Rectal smooth muscle tissue (tissue), 1 donor: ENCODE data around the gene JAKMIP1.

Experiments
- H3K27ac ChIP-seq: one replicate; pipeline ENCODE4 v1.7.0; 2013; ENCODE audit warnings: low read depth, low read length, inconsistent platforms
- H3K27me3 ChIP-seq: one replicate; pipeline ENCODE4 v1.7.0; 2013; ENCODE audit warnings: low read length; ENCODE audit not compliant: control insufficient read depth, insufficient read depth
- H3K36me3 ChIP-seq: one replicate; pipeline ENCODE4 v1.7.0; 2013; ENCODE audit warnings: low read length; ENCODE audit not compliant: control insufficient read depth, insufficient read depth
- H3K4me1 ChIP-seq: one replicate; pipeline ENCODE4 v1.7.0; 2013; ENCODE audit warnings: low read length; ENCODE audit not compliant: control insufficient read depth, insufficient read depth
- H3K4me3 ChIP-seq: one replicate; pipeline ENCODE4 v1.7.0; 2013; ENCODE audit warnings: low read length
- H3K9ac ChIP-seq: one replicate; pipeline ENCODE4 v1.7.0; 2013; ENCODE audit warnings: low read length

JAKMIP1 gene

DNA sequence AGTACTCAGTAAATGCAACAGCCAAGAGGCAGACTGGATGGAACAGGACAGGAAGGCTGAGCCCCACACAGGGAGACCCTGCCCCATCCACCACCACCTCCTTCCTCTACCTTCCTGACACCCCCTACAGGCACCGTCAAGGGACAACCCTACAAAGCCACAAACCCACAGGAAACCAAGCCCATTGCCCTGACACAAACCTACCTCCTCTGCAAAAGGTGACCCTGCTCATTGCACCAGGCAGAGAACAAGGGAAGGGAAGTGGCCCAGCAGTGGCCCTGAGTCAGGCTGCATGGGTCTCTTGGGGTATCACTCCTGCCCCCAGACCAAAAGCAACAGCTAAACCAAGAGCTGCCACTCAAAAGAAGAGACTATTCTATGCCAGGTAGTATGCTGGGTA lies 21.0 kb downstream of the JAKMIP1 start:
- Histone ChIP-seq H3K36me3 (no peaks in the 10 kb centered on the region), H3K27ac (no peak overlapping the region), H3K9ac (no peak overlapping the region), H3K27me3 (peaks cover 2% of the 10 kb centered on the region), H3K4me3 (no peak overlapping the region), H3K4me1 (no peaks in the 10 kb centered on the region)

DNA sequence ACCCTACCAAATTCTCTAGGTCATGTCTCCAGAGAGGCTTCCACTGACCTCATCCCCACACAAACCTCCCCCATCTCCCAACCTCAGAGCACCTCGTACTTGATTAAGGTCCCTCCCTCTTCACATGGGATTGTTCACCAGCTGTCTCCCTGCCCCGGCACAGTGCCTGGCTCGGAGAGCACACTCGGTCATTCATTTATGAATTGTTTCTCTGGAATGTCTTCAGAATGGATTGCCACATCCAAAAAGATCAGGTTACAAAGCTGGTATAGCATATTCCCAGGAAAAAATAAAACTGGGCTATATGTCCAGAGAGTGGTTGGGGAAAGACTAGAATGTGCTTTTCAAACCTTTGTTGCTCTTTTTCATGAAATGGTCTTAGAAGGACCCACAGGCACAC lies 21.6 kb downstream of the JAKMIP1 start:
- no peaks in the 10 kb centered on the region for H3K36me3 ChIP-seq
- H3K4me1 ChIP-seq = no peaks in the 10 kb centered on the region
- no peaks in the 10 kb centered on the region for H3K27me3 ChIP-seq
- no peak overlapping the region for H3K27ac ChIP-seq
- no peak overlapping the region for H3K4me3 ChIP-seq
- no peak overlapping the region for H3K9ac ChIP-seq

DNA sequence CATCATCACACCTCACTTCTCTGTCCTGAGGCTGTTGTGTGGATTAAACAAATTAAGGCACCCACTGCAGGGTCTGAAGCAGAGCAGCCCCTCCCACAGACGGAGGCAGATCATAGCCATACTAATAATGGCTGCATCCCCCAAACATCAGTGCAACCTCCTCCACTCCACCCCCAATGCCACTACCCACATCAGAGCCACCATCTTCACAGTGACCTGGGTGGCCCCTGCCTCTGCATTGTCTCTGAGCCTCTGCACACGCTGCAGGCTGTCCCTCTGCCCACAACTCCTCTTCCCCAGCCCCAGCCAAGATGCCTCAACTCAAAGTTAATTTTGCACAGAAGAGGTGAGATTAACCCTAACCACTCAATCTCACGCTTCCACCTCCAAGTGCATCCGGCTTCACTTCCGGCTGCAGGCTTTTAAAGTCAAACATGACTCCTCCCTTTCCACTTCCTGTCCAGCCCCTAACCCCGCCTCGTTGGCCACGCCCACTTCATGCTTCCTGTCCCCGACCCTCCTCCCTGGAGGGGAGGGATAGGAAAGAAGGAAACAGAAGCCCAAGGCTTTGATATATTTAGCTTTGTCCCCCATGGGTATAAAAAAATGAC lies 22.7 kb downstream of the JAKMIP1 start:
- no peaks in the 10 kb centered on the region for H3K36me3 ChIP-seq

DNA sequence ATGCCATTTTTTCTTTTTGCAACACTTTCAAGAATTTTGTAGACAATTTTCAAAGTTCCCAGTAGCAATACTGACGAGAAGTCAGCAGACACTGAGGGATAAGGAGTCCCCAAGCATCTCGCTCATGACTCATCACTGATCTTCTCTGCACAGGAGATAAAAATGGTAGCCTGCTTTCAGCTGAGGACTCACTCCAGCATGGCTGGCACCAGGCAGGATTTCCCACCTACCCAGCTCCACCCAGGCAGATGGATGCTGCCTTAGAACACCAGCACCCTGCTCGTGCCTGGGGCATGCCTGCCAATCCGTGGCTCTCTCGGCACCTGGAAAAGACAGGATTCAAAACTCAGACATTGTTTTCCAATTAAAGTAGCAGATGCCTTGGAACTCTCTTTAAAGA lies 24.9 kb downstream of the JAKMIP1 start:
- Histone ChIP-seq H3K27me3 (no peaks in the 10 kb centered on the region), H3K4me1 (no peaks in the 10 kb centered on the region), H3K27ac (no peak overlapping the region), H3K4me3 (no peak overlapping the region), H3K9ac (no peak overlapping the region), H3K36me3 (no peaks in the 10 kb centered on the region)

More for the DNA sequence above, 22.7 kb downstream of the JAKMIP1 start:
- H3K27me3 ChIP-seq = no peaks in the 10 kb centered on the region
- H3K4me1 ChIP-seq = no peaks in the 10 kb centered on the region
- no peak overlapping the region for H3K27ac ChIP-seq
- no peak overlapping the region for H3K4me3 ChIP-seq
- no peak overlapping the region for H3K9ac ChIP-seq

DNA sequence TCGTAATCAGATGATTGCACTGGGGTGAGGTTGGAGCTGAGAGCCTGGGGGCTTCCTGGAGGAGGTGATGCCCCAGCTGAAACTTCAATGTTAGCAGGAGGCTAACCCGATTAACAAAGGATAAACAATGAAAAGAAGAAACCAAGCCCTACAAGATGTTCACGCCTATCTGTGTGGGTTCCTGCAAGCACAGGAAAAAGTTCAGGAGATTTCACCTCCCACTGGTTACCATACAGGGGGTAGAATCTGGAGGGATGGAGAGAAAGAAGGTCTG lies 27.5 kb downstream of the JAKMIP1 start:
- Histone ChIP-seq H3K4me1 (no peaks in the 10 kb centered on the region), H3K4me3 (no peak overlapping the region), H3K27ac (no peak overlapping the region), H3K36me3 (no peaks in the 10 kb centered on the region), H3K27me3 (no peaks in the 10 kb centered on the region), H3K9ac (no peak overlapping the region)

DNA sequence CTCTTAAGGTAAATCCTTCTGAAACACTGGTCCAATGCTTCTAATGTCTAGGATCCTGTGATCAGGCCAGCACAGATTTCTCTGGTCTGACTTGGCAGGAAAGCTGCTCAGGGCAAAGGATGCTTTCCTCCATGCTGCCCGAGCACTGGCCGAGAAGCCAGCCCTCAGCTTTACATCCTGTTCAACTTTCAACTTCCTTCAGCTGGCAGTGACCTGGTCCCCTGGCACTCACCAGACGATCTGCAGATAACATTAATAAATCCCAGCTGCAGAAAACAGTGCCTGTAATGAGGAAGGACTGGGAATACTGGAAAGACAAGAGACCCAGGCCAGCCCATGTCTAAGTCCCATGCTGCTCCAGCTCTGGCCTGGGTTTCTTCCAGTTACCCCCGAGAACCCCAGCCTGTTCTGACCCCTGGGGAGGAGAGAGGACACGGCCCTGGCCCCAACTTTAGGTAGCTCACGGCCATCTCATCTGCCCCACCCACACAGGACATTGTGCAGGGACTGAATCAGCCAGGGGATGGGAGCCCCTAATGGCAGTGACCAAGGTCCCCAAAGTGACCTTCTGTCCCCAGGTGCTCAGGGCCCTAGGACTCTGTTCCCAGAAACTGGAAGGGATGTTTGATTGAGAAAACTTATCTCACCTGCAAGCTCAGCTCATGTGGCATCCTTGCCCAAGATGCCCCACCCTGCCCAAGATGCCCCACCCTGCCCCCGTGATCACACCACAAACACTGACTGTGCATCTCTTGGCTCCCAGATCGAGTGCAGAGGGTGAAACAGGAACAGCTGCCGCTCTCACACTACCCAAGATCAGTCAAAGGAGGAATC lies 28.0 kb downstream of the JAKMIP1 start:
- no peak overlapping the region for H3K27ac ChIP-seq
- H3K9ac ChIP-seq = no peak overlapping the region
- H3K4me3 ChIP-seq = no peak overlapping the region
- no peaks in the 10 kb centered on the region for H3K36me3 ChIP-seq
- H3K27me3 ChIP-seq = no peaks in the 10 kb centered on the region
- no peaks in the 10 kb centered on the region for H3K4me1 ChIP-seq

DNA sequence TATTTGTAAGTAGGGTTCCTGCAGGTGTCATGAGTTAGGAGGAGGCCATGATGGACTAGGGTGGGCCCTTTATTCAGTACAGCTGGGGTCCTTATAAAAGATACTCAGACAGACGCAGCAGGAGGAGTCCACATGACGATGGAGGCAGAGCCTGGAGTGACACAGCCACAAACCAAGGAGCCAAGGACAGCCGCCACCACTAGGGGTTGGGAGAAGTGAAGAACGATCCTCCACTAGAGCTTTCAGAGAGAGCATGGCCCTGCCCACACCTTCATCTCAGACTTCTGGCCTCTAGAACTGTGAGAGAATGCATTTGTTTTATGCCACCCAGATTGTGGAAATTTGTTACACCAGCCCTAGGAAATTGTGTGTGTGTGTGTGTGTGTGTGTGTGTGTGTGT lies 31.1 kb downstream of the JAKMIP1 start:
- H3K27me3 ChIP-seq = no peaks in the 10 kb centered on the region

DNA sequence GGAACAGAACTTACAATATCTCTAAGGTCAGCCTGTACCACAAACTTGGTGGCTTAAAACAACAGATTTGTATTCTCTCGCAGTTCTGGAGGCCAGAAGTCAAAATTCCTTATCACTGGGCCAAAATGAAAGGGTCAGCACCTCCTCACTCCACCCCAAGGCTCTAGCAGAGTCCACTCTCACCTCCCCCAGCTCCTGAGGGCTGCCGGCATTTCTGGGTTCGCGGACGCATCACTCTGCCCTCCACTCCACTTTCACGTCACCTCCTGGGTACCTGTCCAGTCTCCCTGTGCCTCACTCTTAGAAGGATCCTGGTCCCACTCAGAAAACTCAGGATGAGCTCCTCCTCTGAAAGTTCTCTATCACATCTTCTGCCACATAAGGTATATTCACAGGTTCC lies 34.6 kb downstream of the JAKMIP1 start:
- Histone ChIP-seq H3K27ac (no peak overlapping the region), H3K9ac (no peak overlapping the region), H3K4me1 (no peaks in the 10 kb centered on the region), H3K4me3 (no peak overlapping the region), H3K27me3 (no peaks in the 10 kb centered on the region), H3K36me3 (no peaks in the 10 kb centered on the region)

More for the DNA sequence above, 31.1 kb downstream of the JAKMIP1 start:
- H3K4me1 ChIP-seq = no peaks in the 10 kb centered on the region
- H3K27ac ChIP-seq = no peak overlapping the region
- no peak overlapping the region for H3K4me3 ChIP-seq
- no peak overlapping the region for H3K9ac ChIP-seq
- H3K36me3 ChIP-seq = no peaks in the 10 kb centered on the region

DNA sequence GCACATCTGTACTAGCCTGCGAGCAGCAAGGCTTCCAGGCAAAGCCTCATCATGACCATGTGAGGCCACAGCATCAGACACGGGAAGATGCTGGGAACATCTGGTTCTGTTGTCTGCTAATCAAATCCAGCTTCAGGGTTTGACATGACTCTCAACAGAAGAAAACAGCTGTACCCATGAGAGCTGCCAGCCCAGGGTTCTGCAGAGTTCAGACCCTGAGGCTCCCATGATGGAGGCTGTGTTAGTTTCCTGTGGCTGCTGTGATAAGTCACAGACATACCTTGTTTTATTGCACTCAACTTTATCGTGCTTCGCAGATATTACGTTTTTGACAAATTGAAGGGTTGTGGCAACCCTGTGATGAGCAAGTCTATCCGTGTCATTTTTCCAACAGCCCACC lies 37.5 kb downstream of the JAKMIP1 start:
- Histone ChIP-seq H3K4me3 (no peak overlapping the region), H3K9ac (no peak overlapping the region), H3K27ac (no peak overlapping the region), H3K36me3 (no peaks in the 10 kb centered on the region), H3K4me1 (no peaks in the 10 kb centered on the region), H3K27me3 (no peaks in the 10 kb centered on the region)

DNA sequence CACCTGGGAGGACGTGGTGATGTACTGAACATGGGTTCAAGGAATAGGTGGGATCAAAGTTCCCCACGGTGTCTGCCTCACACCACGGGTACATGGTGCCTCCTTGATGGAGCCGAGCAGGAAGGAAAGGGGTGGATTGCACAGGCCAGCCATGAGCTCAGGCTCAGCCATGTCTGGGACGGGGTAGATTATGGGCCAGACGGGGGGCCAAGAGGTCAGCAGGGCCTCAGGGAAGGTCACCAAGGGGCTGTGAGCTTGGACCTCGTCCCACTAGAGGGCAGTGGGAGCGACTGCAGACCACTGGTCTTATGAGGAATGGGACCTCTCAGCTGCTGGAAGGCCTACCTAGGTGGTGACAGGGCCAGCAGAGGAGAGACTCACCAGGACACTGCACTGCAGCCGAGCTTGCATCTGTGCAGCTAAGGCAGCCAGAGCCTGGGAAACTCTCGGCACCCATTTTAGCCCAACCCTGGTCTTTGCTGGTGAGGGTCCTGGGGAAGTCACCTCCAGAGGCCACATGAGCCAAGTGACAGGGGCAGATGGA lies 38.4 kb downstream of the JAKMIP1 start:
- Histone ChIP-seq H3K27me3 (no peaks in the 10 kb centered on the region), H3K27ac (no peak overlapping the region), H3K36me3 (no peaks in the 10 kb centered on the region), H3K4me1 (no peaks in the 10 kb centered on the region), H3K9ac (no peak overlapping the region), H3K4me3 (no peak overlapping the region)

DNA sequence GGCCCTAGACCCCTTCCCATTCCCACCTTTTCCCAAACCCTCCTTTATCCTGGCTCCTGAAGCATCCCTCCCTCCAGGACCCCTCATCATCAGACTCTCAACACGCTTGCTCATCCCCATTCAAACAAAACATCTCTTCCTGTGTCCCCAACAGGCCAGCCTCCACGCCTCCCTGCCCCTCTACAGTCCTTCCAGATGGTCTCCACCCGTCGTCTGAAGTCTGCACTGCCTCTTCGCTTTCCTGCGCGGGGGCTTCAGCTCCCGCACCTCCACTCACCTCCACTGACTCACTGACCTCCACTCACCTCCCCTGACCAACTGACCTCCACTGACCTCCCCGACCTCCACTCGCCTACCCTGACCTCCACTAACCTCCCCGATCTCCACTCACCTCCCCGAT lies 39.8 kb downstream of the JAKMIP1 start:
- Histone ChIP-seq H3K4me3 (no peak overlapping the region), H3K27me3 (no peaks in the 10 kb centered on the region), H3K4me1 (no peaks in the 10 kb centered on the region), H3K27ac (no peak overlapping the region), H3K36me3 (no peaks in the 10 kb centered on the region), H3K9ac (no peak overlapping the region)

DNA sequence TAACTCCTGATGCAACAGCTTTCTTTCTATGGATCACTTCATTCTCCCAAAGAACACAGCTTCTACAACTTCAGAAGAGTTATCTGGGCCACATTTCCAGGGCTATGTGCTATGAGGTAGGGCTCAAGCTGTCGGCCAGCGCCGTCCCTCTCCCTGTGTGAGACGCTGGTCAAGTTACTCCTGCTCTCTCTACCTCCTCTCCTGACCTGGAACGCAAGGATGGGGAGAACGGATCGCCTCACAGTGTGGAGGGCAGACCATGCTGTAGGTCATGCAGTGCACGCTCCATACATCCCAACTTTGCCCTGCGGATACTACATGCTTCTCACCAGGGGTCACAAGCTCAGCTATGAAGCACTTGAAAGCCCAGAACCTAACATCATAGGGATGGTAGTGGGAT lies 42.4 kb downstream of the JAKMIP1 start:
- Histone ChIP-seq H3K4me3 (no peak overlapping the region), H3K27me3 (no peaks in the 10 kb centered on the region), H3K4me1 (no peaks in the 10 kb centered on the region), H3K36me3 (no peaks in the 10 kb centered on the region), H3K27ac (no peak overlapping the region), H3K9ac (no peak overlapping the region)
